Fibroblast of lung (primary cell): ENCODE results near the gene SPDL1.

Experiments
- CTCF ChIP-seq, 2 donors: IDR thresholded peaks in 1 of 2; conservative IDR thresholded peaks in 1 of 2; 1 replicate in 1 of 2; 2 replicates in 1 of 2; pipeline ENCODE4 v1.5.1; 2011 to 2012; ENCODE audit warnings: low read length in 2 of 2, control low read depth in 1 of 2, inconsistent platforms in 1 of 2, low read depth in 1 of 2, mild to moderate bottlenecking in 1 of 2
- EZH2 ChIP-seq: IDR thresholded peaks from 2 replicates; pipeline ENCODE4 v1.5.1; 2012; ENCODE audit warnings: low read length, control low read depth, mild to moderate bottlenecking; ENCODE audit errors: missing control alignments

DNA sequence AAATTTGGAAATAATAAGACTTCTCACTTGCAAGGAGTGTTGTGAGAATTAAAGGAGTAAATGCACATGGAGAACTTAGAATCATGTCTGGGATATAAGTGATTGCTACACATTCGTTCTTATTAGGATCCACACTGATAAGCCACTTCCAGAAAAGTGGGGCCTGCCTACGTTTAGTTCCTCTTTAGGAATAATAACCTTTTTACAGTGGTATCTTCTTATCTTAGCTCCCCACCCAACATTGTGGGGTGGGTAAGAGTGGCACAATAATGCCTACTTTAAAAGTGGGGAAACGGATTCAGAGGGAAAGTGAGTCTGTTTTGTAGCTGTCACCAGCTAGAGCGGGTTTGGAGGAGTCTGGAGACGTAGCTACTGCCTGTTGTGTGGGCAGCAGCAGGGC lies 69.5 kb downstream of the SPDL1 start:
- TF ChIP-seq CTCF (conservative IDR thresholded peaks at IDR 0.05 in 1 of 2, IDR thresholded peaks at IDR 0.05 in 1 of 2; ENCODE audit: low read depth in 1 of 2, low read length in 2 of 2), result no peak
- TF ChIP-seq EZH2, result no peak
